Endothelial cell of umbilical vein (primary cell): Measurements from ENCODE around the gene ERCC4. TPM values are rescaled to one million over a fixed set of nuclear protein-coding genes. Genes with fewer than 3 reads are reported as not detected.

Source experiments
- BruUV-seq: library from RNA; stranded (reverse); fragments of 400-500 nt; replicated peaks from 2 replicates; lab custom pipeline; 2021; lab: Mats Ljungman, UMichigan
- CTCF ChIA-PET: fragments of 300-600, 350-600 bp; sonication (Branson Sonifier 250); formaldehyde crosslinking; loops from one replicate; lab custom pipeline; 2021; ENCODE audit warnings: antibody characterized with exemption, inconsistent platforms; lab: Charles Lee
- POLR2A ChIA-PET: fragments of 300-600, 350-600 bp; sonication (Branson Sonifier 250); formaldehyde crosslinking; loops from one replicate; lab custom pipeline; 2021; ENCODE audit warnings: antibody characterized with exemption, inconsistent platforms; lab: Charles Lee
- DNase-seq: peaks from one replicate; pipeline ENCODE4 v3.0.0-alpha.2; 2011; ENCODE audit warnings: low read depth, low spot score
- FAIRE-seq: peaks from 2 replicates; lab custom pipeline; 2011; peaks lifted over from hg19 to GRCh38; lab: Jason Lieb, UNC
- H2AFZ ChIP-seq: 2 replicates; pipeline ENCODE4 v1.6.0; 2012; ENCODE audit warnings: low read depth, low read length, control low read depth, inconsistent platforms
- H3K27ac ChIP-seq: 2 replicates; pipeline ENCODE4 v1.5.1; 2011; ENCODE audit warnings: low read depth, mild to moderate bottlenecking, control low read depth, low read length, moderate library complexity; ENCODE audit not compliant: insufficient read depth
- H3K27me3 ChIP-seq, 2 experiments: 2 replicates each; pipeline versions ENCODE4 v1.6.0 to v1.6.1; 2011; ENCODE audit warnings: low read length in 2 of 2, mixed read lengths in 1 of 2; ENCODE audit not compliant: control insufficient read depth in 2 of 2, insufficient read depth in 2 of 2
- H3K36me3 ChIP-seq, 2 experiments: 2 replicates in 1 of 2; 3 replicates in 1 of 2; pipeline ENCODE4 v1.5.1; 2011; ENCODE audit warnings: low read length in 2 of 2, mild to moderate bottlenecking in 1 of 2, moderate library complexity in 1 of 2; ENCODE audit not compliant: control insufficient read depth in 2 of 2, insufficient read depth in 2 of 2; ENCODE audit errors: extremely low read depth in 1 of 2
- H3K4me1 ChIP-seq: 3 replicates; pipeline ENCODE4 v1.5.1; 2011; ENCODE audit warnings: mild to moderate bottlenecking, low read length; ENCODE audit not compliant: control insufficient read depth, insufficient read depth; ENCODE audit errors: extremely low read depth
- H3K4me2 ChIP-seq: 2 replicates; pipeline ENCODE4 v1.6.1; 2011; ENCODE audit warnings: low read length, control low read depth, mixed read lengths; ENCODE audit not compliant: insufficient read depth
- H3K4me3 ChIP-seq, 3 experiments: fragments of 200-600 bp in 1 of 3; sonication (generic), shearing (Covaris generic) in 1 of 3; replicated peaks in 1 of 3; 2 replicates each; pipeline ENCODE4 v1.5.1; 2011 to 2016; ENCODE audit warnings: control low read depth in 3 of 3, low read length in 3 of 3, mild to moderate bottlenecking in 2 of 3, inconsistent platforms in 1 of 3, low read depth in 1 of 3, moderate library complexity in 1 of 3; ENCODE audit not compliant: insufficient read depth in 1 of 3
- H3K79me2 ChIP-seq: 2 replicates; pipeline ENCODE4 v1.6.0; 2012; ENCODE audit warnings: low read length, inconsistent platforms; ENCODE audit not compliant: control insufficient read depth, insufficient read depth
- H3K9ac ChIP-seq: replicated peaks from 2 replicates; pipeline ENCODE3; 2011; ENCODE audit warnings: low read length, control low read depth; ENCODE audit not compliant: insufficient read depth; ENCODE audit errors: extremely low read depth
- H3K9me1 ChIP-seq: replicated peaks from 3 replicates; pipeline ENCODE4 v1.6.0; 2011; ENCODE audit warnings: mild to moderate bottlenecking, low read length; ENCODE audit not compliant: control insufficient read depth, insufficient read depth; ENCODE audit errors: extremely low read depth
- H3K9me3 ChIP-seq: replicated peaks from 2 replicates; pipeline ENCODE4 v1.5.1; 2012; ENCODE audit warnings: low read length, inconsistent platforms; ENCODE audit not compliant: control insufficient read depth, insufficient read depth
- H4K20me1 ChIP-seq: replicated peaks from 2 replicates; pipeline ENCODE3; 2011; ENCODE audit warnings: mild to moderate bottlenecking, low read length; ENCODE audit not compliant: control insufficient read depth, insufficient read depth; ENCODE audit errors: extremely low read depth
- EZH2 ChIP-seq: IDR thresholded peaks from 2 replicates; pipeline ENCODE4 v1.6.1; 2012; ENCODE audit warnings: borderline replicate concordance, low read depth, mild to moderate bottlenecking, moderate library complexity, low read length, inconsistent platforms; ENCODE audit not compliant: severe bottlenecking
- FOS ChIP-seq: IDR thresholded peaks from 2 replicates; pipeline ENCODE4 v1.6.1; 2011; ENCODE audit warnings: mild to moderate bottlenecking, low read length, moderate library complexity, borderline replicate concordance; ENCODE audit not compliant: insufficient read depth
- GATA2 ChIP-seq: IDR thresholded peaks from 2 replicates; pipeline ENCODE4 v1.7.0; 2011; ENCODE audit warnings: low read depth, mild to moderate bottlenecking, moderate library complexity, mixed read lengths, low read length; ENCODE audit not compliant: insufficient read length, insufficient read depth
- JUN ChIP-seq: IDR thresholded peaks from 2 replicates; pipeline ENCODE4 v1.6.1; 2011; ENCODE audit warnings: borderline replicate concordance, low read depth; ENCODE audit not compliant: insufficient read length, insufficient read depth
- MYC ChIP-seq: IDR thresholded peaks from one replicate; pipeline ENCODE4 v1.6.1; 2011; ENCODE audit warnings: mild to moderate bottlenecking, low read depth, low read length
- POLR2A ChIP-seq: IDR thresholded peaks from 2 replicates; pipeline ENCODE4 v1.6.1; 2012; ENCODE audit warnings: low read depth, mild to moderate bottlenecking, control low read depth, low read length
- POLR2AphosphoS5 ChIP-seq: IDR thresholded peaks from 2 replicates; pipeline ENCODE4 v1.6.1; 2012; ENCODE audit warnings: low read depth, mild to moderate bottlenecking, control low read depth, low read length, moderate library complexity; ENCODE audit not compliant: insufficient read depth
- dilution Hi-C: fragments of 300-500 bp; cut with MboI; formaldehyde crosslinking; loops from one replicate; pipeline ENCODE4 v1.15.0; 2019; ENCODE audit warnings: low sequenced_read_pairs; ENCODE audit not compliant: extremely low pct_ligation_motif_present
- intact Hi-C: fragments of 100-400 bp; cut with micrococcal nuclease; formaldehyde crosslinking; loops from one replicate; pipeline ENCODE4 v1.10.0; 2022
- polyA plus RNA-seq, 4 experiments: library from polyadenylated mRNA; depleted of rRNA in 3 of 4; stranded (reverse) in 3 of 4; unstranded in 1 of 4; fragments of >200 nt; gene quantifications; 2 replicates each; pipeline versions ENCODE4 v1.2.1 to v1.2.3, GENCODE V29; 2011 to 2012; ENCODE audit warnings: missing spikeins in 1 of 4
- total RNA-seq: library from RNA; stranded (reverse); gene quantifications from 2 replicates; pipeline ENCODE4 v1.2.3, GENCODE V29; 2021
- TF ChIP-seq, protein P1 (sequence below): IDR thresholded peaks from 2 replicates; pipeline ENCODE4 v1.6.1; 2011; ENCODE audit not compliant: insufficient read depth, insufficient read length
- TF ChIP-seq, protein P2 (sequence below), 2 donors: IDR thresholded peaks; 1 replicate in 1 of 2; 2 replicates in 1 of 2; pipeline ENCODE4 v1.5.1; 2011; ENCODE audit warnings: low read length in 2 of 2, mild to moderate bottlenecking in 2 of 2, moderate library complexity in 2 of 2, control low read depth in 1 of 2, inconsistent platforms in 1 of 2, low read depth in 1 of 2; ENCODE audit not compliant: insufficient read depth in 1 of 2; ENCODE audit errors: extremely low read depth in 1 of 2

ERCC4 gene
- total and polyA plus RNA-seq, 2 donors (not counting 3 experiments of a cell fraction or from before 2014, with no cell fraction given) = 4.9 to 17.1 TPM

DNA sequence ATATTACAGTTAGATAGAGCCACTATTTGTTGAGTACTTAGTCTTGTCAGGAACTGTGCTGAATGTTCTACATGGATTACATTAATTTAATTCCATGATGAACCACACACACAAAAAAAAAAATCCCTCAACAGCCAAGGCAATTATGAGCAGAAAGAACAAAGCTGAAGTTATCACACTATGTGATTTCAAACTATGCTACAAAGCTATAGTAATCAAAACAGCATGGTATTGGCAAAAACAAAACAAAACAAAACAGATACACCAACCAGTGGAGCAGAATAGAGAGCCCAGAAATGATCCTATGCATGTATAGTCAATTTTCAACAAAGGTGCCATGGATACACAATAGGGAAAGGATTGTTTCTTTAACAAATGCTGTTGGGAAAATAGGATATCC lies 8.1 kb upstream of the ERCC4 start:
- CTCF ChIA-PET = interaction anchor here (1.2 kb wide), 1 partner anchor 15 kb away, joined by 3 read pairs; no protein-coding TSS in a partner anchor
- DNase-seq = no peak
- BruUV-seq = no TSS peak

More for the DNA sequence above, 8.1 kb upstream of the ERCC4 start:
- Histone ChIP-seq H3K9me3 (no peaks in the 10 kb centered on the region), H3K4me2 (no peak overlapping the region), H3K27ac (no peak overlapping the region), H3K9ac (no peak overlapping the region), H2AFZ (no peak overlapping the region), H3K9me1 (no peaks in the 10 kb centered on the region), H3K4me3 (no peak overlapping the region), H3K79me2 (no peaks in the 10 kb centered on the region), H3K4me1 (no peaks in the 10 kb centered on the region), H3K27me3 (peaks cover 0 to 2% of the 10 kb centered on the region in 2 experiments), H4K20me1 (no peaks in the 10 kb centered on the region), H3K36me3 (no peaks in the 10 kb centered on the region)
- intact Hi-C loops (no loop called here), dilution Hi-C loops (no loop called here)
- no peak for TF ChIP-seq GATA2
- TF ChIP-seq MYC = no peak
- TF ChIP-seq, protein P1, sequence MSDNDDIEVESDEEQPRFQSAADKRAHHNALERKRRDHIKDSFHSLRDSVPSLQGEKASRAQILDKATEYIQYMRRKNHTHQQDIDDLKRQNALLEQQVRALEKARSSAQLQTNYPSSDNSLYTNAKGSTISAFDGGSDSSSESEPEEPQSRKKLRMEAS = no peak
- no peak for TF ChIP-seq JUN
- TF ChIP-seq FOS = no peak
- TF ChIP-seq POLR2A = no peak
- TF ChIP-seq, protein P2, sequence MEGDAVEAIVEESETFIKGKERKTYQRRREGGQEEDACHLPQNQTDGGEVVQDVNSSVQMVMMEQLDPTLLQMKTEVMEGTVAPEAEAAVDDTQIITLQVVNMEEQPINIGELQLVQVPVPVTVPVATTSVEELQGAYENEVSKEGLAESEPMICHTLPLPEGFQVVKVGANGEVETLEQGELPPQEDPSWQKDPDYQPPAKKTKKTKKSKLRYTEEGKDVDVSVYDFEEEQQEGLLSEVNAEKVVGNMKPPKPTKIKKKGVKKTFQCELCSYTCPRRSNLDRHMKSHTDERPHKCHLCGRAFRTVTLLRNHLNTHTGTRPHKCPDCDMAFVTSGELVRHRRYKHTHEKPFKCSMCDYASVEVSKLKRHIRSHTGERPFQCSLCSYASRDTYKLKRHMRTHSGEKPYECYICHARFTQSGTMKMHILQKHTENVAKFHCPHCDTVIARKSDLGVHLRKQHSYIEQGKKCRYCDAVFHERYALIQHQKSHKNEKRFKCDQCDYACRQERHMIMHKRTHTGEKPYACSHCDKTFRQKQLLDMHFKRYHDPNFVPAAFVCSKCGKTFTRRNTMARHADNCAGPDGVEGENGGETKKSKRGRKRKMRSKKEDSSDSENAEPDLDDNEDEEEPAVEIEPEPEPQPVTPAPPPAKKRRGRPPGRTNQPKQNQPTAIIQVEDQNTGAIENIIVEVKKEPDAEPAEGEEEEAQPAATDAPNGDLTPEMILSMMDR (IDR thresholded peaks at IDR 0.05; ENCODE audit: extremely low read depth in 1 of 2, insufficient read depth in 1 of 2, low read depth in 1 of 2, low read length in 2 of 2) = no peak
- no peak for TF ChIP-seq POLR2AphosphoS5
- no peak for TF ChIP-seq EZH2
- POLR2A ChIA-PET = no interaction called here
- FAIRE-seq = no peak
